T-helper 2 cell treated with Interferon-gamma antibody and Interleukin-4, amounts not matched to agents 100 ng/mL and 5 ng/mL, for 36 hours (primary cell): ENCODE measurements around the gene COPE. TPM values are rescaled to one million over a fixed set of nuclear protein-coding genes. Genes with fewer than 3 reads are reported as not detected.

Experiments
- intact Hi-C: fragments of 100-400 bp; cut with micrococcal nuclease; formaldehyde crosslinking; loops from one replicate; pipeline ENCODE4 v1.15.1; 2023
- total RNA-seq: library from RNA; stranded (reverse); gene quantifications from 2 replicates; pipeline ENCODE4 v1.2.3, GENCODE V29; 2022

COPE gene
- total RNA-seq, 1 donor from 2014 or later: 262 TPM

DNA sequence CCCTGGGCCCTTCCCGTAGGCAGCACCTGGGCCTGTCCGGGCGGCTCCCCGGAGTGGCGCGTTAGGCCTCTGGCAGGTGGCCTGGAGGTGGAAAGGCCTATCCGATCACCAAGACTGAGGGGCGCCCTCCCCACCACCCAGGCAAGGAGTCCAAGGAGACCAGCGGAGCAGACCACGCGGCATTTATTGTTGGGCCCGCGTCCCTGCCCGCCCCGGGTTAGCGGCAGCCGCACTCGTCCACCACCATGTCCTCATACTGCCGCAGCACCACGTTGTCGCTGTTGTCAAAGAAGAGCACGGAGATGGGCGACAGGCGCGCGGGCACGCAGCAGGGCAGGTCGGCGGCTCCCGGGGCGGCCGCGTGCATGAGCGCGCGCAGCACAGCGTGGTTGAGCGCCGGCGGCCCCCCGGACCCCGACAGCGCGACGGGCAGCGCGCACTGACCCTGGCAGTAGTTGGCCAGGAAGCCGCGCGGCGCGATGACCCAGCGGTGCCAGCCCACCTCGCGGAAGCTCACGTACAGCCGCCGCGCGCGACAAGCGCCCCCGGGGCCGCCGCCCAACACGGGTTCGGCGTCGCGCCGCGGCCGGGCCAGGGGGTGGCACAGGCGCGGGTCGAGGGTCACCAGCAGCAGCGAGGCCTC is 50.7 kb downstream of the COPE start:
- intact Hi-C loops: no loop called here

DNA sequence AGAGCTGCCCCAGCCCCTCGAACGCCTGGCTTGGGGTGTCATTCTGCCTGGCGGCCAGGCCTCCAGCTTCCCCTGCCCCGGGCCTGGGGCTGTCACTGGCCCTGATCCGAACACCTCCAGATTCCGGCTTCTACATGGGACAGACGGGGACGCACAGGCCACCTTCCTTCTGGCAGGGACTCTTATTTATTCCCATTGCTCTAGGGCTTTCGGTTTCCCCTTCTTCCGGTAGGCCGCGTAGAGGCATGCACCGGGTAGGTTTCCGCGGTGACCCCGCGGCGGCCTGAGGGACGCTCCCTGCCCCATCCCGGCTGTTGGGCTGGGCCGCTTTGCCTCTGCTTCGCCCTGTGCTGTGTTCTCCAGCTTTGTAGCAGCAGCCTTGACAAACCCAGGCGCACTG is 51.4 kb downstream of the COPE start:
- intact Hi-C loops: no loop called here

DNA sequence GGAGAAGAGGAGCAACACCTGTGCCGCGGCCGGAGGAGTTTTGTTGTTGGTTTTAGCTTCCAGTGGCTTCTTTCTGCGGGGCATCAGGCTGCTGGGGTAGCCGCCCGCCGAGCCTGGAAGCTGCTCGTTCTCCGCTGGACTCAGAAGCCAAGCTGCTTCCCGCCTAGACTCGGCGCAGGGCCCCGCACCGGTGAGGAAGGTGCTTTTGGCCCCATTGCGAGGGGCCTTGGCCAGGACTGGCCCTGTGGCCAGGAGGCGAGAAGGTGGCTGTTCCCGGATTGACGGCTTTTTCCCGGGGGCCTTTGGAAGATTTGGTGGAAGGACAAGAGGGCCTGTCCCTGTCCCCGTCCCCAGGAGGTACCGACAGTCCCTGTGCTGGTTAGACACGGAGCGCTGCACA is 52.0 kb downstream of the COPE start:
- intact Hi-C loops: no loop called here

DNA sequence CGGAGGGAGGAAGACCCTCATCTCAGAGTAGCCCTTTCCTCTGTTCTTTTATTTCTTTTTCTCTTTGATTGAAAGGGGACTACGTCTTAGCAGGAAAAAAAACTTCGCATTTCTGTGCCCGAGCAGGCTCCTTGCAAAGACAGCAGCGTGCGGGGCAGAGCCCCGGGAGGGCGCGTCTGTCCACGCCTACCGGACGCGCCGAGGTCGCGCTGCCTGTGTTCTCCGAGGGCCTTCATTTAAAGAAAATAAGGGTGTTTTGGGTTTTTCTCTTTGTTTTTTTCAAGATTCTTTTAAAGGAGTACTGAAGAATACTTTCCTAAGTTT is 52.4 kb downstream of the COPE start:
- intact Hi-C loops: no loop called here

DNA sequence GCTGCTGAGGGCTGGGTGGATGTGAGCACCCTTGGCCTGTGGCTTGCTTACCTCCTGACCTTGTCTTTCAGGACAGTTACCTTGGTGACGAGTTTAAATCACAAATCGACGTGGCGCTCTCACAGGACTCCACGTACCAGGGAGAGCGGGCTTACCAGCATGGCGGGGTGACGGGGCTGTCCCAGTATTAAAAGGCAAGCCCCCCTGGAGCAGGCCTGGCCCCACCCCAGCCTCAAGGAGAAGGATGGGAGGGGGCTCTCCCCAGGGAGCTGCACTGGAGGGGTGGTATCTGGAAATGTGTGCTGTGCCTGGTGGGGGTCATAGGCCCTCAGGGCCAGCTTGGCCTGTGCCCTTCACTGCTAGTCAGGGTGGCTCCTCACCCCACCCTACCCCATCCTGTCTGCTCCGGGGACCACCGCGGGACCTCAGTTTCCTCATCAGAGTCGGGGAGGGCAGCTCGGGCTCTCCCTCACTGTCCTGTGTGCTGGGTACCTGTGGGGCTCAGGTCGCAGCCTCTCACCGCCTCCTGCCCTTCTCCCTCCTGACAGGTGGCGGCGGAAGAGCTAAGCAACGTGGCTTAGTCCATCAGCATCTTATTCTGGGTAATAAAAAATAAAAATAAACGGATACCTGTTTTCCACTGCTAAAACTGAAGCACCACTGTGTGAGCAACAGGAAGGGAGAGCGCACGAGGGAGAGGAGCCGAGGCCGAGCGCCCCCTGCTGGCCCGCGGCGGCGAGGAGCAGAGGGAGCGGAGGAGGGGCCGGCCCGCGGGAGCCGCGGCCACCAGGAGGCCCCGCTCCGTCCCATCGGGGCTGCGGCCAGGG is 53.0 kb downstream of the COPE start:
- intact Hi-C loops: no loop called here

DNA sequence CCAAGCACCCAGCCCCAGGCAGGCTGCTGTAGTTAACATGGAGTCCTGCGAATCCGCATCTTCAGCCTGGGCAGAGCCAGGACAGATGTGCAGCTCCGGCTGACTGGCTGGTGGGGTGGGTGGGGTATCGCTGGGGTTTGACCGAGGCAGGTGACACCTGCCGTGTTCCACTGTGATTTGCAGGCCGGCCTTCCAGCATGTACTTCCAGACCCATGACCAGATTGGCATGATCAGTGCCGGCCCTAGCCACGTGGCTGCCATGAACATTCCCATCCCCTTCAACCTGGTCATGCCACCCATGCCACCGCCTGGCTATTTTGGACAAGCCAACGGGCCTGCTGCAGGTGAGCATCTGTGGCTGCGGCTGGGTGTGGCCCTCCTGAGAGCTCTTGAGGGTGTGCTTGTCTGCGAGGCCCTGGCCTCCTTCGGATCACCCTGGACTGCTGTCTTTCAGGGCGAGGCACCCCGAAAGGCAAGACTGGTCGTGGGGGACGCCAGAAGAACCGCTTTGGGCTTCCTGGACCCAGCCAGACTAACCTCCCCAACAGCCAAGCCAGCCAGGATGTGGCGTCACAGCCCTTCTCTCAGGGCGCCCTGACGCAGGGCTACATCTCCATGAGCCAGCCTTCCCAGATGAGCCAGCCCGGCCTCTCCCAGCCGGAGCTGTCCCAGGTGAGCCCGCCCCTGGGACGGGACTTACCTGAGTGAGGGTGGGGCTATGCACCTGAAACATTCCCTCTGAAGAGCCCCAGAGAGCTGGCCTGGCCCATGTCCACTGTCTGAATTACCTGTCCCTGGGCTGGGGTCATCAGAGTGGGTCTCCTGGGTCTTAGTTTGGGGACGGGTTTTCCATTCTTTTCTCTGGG is 53.8 kb downstream of the COPE start:
- intact Hi-C loops: no loop called here

DNA sequence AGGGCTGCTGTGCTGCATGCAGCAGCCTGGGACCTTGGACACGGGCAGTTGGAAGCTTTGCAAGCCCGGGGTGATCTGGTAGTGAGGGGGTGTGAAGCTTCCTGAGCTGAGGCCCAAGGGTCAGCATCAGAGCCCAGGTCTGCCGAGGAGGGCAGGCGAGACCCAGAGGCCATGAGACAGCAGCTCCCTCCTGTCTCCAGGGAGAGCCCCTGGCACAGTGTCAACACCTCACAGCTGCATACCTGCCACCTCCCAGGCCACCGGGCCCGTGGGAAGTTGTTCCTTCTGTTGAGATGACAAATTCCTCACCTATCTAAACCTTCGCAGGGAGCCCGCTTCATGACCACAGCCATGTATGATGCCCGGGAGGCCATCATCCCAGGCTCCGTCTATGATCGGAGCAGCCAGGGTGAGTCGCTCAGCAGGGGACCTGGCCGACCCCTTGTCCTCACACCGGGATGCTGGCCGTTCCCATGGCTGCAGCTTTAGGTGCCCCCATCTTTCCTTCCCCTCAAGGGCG is 55.3 kb downstream of the COPE start:
- intact Hi-C loops: no loop called here

DNA sequence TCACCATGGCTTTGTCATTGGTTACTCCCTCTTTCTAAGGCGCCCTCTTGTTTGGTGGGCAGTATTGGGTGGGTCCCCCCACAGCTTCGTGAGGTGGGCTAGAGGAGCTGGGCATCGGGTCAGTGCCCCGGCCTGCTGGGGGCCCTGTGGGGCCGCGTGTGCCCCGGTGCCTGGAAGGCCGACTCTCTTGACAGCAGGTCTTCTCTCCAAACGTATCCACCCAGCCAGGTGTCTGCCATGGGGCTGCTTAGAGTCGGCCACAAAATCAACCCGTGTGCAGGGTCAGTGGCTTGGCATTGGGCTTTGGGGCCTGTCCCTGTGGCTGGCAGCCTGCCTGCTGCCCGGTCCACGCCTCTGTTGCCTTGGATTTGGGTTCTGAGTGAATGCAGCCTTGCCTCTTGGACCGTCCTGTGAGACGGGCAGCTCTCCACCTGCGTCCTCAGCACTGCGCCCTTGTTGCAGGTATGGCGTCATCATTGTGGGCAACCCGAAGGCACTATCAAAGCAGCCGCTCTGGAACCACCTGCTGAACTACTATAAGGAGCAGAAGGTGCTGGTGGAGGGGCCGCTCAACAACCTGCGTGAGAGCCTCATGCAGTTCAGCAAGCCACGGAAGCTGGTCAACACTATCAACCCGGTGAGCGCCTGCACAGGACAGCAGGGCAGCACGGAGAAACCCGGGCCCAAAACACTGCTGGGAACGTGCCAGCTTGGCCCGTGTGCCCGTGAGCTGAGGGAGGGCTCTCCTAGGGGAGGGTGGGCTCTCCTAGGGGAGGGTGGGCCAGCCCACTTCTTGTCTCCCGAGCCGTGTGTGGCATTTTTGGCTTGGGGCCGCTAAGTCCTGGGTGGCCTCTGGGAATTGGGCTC is 56.0 kb downstream of the COPE start:
- intact Hi-C loops: no loop called here

DNA sequence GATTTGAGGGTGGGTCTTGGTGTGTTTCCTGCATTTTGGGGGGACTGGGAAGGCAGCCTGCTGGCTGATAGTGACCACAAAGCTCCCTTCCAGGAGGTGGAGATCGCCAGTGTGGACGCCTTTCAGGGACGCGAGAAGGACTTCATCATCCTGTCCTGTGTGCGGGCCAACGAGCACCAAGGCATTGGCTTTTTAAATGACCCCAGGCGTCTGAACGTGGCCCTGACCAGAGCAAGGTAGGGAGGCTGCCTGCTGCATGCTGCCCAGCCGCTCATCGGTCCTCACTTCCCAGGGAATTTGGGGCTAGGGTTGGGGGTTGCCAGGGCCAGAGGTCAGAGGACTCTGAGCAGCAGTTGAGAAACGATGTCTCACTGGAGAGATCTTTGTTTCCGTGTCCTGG is 57.3 kb downstream of the COPE start:
- intact Hi-C loops: no loop called here

DNA sequence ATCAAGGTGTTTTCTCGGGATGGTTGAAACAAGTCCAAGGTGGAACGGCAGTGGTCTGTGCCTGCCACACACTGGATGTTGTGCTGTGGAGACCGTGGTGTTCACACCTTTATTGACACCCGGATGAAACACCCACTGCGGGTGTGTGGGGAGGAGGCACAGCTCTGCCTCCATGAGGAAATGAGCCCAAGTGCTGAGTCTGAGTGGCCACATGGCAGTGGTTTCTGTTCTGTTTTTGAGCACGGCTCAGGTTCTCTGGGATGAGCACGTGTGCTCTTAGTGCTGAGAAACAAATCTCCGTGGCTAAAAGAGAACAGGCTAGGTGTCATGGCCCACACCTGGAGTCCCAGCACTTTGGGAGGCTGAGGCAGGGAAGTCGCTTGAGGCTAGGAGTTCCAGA is 58.0 kb downstream of the COPE start:
- intact Hi-C loops: no loop called here

DNA sequence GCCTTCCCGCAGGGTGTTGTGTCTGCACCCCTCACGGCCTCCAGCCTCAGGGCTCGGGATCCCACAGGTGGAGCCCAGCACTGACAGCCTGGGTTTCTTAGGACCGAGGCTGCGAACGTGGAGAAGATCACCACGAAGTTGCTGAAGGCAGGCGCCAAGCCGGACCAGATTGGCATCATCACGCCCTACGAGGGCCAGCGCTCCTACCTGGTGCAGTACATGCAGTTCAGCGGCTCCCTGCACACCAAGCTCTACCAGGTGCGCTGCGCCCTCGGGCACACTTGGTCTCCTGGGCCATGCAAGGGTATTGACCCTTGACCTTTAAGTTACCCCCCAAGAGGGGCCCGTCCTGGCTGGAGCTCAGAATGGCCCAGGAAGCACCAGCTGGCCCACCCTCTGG is 58.5 kb downstream of the COPE start:
- intact Hi-C loops: no loop called here

DNA sequence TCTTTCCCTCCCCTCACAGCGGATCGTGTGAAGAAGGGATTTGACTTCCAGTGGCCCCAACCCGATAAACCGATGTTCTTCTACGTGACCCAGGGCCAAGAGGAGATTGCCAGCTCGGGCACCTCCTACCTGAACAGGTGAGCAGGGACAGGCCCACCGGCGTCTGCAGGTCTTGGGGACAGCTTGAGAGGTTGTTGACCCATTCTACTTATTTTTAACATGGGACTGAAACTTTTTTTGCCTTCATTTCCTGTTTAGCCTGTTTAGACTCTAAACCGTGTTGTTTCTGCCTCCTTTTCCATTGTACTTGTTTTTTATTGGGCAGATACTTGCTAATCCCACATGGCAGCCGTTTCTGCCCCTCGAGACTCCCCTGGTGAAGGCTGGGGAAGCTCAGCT is 58.9 kb downstream of the COPE start:
- intact Hi-C loops: no loop called here

DNA sequence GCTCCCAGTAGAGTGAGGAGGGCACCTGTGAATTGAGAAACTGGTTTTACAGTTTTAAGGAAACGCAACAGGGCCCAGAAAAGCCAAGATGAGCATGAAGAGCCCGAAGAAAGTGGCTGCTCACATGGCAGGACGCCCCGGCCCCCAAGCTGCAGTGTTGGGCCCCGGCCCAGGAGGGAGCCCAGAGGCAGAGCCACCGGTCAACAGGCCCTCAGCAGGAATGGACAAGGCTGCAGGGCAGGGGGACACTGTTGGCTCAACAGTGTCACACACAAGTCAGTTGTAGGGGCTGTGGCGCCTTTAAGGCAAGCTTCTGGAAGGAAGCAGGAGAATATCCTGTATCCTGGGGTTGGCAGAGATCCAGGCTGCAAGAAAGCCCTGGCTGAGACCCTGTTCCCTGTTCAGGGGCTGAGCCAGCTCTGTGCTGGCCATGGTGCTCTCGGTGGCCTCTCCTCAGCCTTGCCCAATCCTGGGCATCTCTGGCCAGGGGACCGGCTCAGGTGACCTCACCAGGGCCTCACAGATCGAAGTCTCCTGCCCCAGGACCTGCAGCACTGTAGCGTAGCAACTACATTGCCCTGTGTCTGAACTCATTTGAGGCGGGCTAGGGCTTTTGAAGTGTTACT is 59.4 kb downstream of the COPE start:
- intact Hi-C loops: no loop called here

DNA sequence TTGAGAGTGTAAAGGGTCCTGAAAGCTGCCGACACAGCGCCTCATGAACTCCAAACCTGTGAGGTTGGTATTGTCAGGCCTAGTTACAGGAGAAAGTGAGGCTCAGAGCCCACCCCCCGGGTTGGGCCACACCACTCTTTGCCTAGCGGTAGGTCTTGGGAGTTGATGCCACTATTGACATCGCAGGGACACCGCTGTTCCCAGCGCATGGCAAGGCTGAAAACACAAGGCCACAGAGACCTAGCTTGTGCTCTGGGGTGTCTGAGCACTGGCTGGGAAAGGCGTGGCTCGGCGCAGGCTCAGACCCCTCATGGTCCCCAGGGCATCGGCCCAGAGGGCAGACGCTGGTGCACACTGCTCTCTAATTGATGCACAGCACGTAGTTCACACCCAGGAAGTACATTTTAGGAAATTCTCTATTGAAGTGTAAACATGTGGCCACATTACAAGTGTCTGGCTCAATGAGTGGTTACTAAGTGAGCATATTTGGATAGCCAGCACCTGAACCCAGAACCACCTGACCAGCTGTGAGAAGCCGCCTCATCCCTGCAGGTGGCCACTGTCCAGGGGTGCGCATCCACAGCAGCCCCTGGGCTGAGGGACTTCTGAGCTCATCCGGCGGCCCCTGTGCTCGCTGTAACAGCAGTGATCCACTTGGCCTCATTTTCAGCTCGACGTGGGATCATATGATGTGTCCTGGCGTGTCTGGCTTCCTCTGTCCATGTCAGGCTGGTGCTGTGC is 60.1 kb downstream of the COPE start:
- intact Hi-C loops: no loop called here

DNA sequence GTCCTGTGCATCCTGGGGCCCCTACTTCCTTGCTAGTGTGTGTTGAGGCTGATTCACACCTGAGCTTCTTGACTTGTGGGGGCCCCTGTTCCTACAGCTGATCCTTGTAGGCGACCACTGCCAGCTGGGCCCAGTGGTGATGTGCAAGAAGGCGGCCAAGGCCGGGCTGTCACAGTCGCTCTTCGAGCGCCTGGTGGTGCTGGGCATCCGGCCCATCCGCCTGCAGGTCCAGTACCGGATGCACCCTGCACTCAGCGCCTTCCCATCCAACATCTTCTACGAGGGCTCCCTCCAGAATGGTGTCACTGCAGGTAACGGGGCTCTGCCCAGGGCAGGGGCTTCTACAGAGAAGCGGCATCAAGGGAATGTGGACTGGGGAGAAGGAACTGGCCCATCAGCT is 62.0 kb downstream of the COPE start:
- intact Hi-C loops: no loop called here

DNA sequence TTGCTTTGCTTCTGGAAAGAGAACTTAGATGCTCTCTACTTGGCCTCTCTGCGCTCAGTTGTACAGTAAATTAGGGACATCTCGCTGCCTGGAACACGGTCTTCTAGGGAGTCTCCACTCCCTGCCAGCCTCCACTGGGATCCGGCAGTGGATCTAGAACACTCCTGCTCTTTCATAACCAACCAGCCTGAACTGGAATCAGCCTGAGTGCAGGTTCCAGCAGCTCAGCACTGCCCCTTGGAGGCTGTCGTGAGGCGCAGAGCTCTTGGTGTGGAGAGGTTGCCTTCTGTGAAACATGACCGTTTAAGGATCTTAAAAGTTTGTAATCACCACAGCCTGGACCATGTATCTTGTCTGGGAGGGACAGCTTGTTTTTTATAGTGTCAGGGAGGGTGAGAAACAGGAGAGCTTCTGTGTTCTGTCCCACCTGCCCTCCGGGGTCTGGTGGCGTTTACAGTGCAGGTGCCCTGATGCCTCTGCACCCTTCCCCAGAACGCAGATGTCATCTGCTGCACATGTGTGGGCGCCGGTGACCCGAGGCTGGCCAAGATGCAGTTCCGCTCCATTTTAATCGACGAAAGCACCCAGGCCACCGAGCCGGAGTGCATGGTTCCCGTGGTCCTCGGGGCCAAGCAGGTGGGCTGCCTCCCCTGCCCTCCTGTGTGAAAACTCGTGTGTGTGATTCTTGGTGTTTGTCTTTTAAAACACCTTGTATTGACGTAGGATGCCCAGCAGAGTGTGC is 62.6 kb downstream of the COPE start:
- intact Hi-C loops: no loop called here

DNA sequence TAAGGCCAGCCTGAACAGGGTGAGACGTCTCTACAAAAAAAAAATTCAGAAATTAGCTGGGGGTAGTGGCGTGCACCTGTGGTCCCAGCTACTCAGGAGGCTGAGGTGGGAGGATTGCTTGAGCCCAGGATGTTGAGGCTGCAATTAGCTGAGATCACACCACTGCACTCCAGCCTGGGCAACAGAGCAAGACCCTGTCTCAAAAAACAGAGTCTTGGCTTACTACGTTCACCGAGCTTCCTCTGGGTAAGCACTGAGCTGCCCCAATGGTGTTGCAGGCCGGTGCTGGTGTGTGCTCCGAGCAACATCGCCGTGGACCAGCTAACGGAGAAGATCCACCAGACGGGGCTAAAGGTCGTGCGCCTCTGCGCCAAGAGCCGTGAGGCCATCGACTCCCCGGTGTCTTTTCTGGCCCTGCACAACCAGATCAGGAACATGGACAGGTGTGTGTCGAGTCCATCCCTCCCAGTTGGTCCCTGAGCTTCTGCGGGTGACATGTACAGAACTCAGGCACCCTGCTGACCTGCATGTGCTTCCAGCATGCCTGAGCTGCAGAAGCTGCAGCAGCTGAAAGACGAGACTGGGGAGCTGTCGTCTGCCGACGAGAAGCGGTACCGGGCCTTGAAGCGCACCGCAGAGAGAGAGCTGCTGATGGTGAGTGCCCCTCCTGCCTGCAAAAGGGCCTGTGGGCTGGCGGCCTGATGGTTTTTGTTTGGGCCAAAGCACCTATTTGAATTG is 63.4 kb downstream of the COPE start:
- intact Hi-C loops: no loop called here

DNA sequence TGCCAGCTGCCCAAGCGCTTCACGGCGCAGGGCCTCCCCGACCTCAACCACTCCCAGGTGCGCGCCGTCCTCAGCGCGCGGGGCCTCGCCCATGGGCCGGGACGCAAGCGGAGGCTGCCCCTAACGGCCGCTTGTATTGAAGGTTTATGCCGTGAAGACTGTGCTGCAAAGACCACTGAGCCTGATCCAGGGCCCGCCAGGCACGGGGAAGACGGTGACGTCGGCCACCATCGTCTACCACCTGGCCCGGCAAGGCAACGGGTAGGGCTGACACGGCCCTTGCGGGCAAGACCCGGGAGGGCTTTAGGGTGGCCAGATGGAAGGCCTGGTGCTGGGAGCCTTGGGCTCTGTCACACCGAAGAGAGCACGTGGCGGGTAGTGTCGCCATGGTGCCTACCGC is 64.2 kb downstream of the COPE start:
- intact Hi-C loops: no loop called here
